HG03066 (cell line): ENCODE results near the gene FGF19.

Experiments used
- ATAC-seq: cut with Tn5 transposase; IDR thresholded peaks from one replicate; pipeline ENCODE4 v1.9.1; 2021; ENCODE audit warnings: low read depth; ENCODE audit not compliant: unreplicated experiment

FGF19 gene

GRCh38 chr11:69703768-69704507, at the start of gene FGF19:
TSS of gene FGF19 (minus strand) at chr11:69704022. CDS start at chr11:69703876, 146 bp downstream.
- no peak for ATAC-seq

GRCh38 chr11:69752890-69753289, 49.1 kb upstream of the FGF19 start:
- ATAC-seq = no peak

GRCh38 chr11:69750875-69751597, 47.2 kb upstream of the FGF19 start:
- ATAC-seq = no peak

- no peak for ATAC-seq
These were observed 46.5 kb upstream of the FGF19 start for GRCh38 chr11:69750108-69750850.

- no peak for ATAC-seq
These were observed 44.8 kb upstream of the FGF19 start for GRCh38 chr11:69748637-69749036.

- ATAC-seq = no peak
These were observed 43.2 kb upstream of the FGF19 start for GRCh38 chr11:69746752-69747742.

GRCh38 chr11:69746140-69746539, 42.3 kb upstream of the FGF19 start:
- no peak for ATAC-seq

GRCh38 chr11:69745201-69745600, 41.4 kb upstream of the FGF19 start:
- no peak for ATAC-seq

GRCh38 chr11:69744435-69744834, 40.6 kb upstream of the FGF19 start:
- ATAC-seq = no peak

GRCh38 chr11:69734841-69735240, 31.0 kb upstream of the FGF19 start:
- ATAC-seq = no peak

- no peak for ATAC-seq
These were observed 30.5 kb upstream of the FGF19 start for GRCh38 chr11:69734367-69734766.

- ATAC-seq = no peak
These were observed 29.1 kb upstream of the FGF19 start for GRCh38 chr11:69732910-69733309.

- no peak for ATAC-seq
These were observed 27.3 kb upstream of the FGF19 start for GRCh38 chr11:69731110-69731509.

GRCh38 chr11:69730500-69730899, 26.7 kb upstream of the FGF19 start:
- ATAC-seq = no peak

- ATAC-seq = no peak
These were observed 25.4 kb upstream of the FGF19 start for GRCh38 chr11:69729252-69729651.

- no peak for ATAC-seq
These were observed 23.4 kb upstream of the FGF19 start for GRCh38 chr11:69727266-69727665.

- ATAC-seq = no peak
These were observed 22.7 kb upstream of the FGF19 start for GRCh38 chr11:69726481-69726880.

GRCh38 chr11:69726019-69726418, 22.2 kb upstream of the FGF19 start:
- no peak for ATAC-seq

GRCh38 chr11:69721745-69722144, 17.9 kb upstream of the FGF19 start:
- ATAC-seq = no peak

GRCh38 chr11:69721106-69721505, 17.3 kb upstream of the FGF19 start:
- no peak for ATAC-seq
